ENCODE measurements around the gene AHRR.

AHRR gene

DNA sequence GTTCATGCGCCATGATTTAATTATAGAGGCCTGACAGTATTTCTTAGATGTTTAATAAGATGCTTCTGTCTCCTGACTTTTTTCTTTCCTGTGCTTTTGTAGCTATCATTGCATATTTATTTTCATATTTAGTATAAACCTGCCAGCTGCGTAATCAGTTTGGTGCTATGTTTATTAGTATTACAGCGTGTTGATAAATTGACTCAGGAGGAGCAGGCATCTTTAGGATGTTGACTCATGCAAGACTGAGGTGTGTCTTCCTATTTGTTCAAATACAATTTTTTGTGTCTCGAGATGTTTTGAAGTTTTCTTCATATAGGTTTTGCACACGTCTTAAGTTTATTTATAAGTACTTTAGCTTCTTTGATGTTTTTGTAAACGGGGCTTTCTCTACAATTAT is 85.5 kb downstream of the AHRR start:
- H4K91ac ChIP-seq (ENCODE audit: low read depth, low read length): no peak overlapping the region
- no peak overlapping the region for H3K4ac ChIP-seq (ENCODE audit: low read depth, low read length)
- no CpG with 5 or more reads among the region's 6 CpGs for WGBS (ENCODE audit: extremely low coverage, insufficient coverage, insufficient read length)
- no peak overlapping the region for H3K27ac ChIP-seq (ENCODE audit: low read depth, low read length)
- no peak overlapping the region for H4K12ac ChIP-seq (ENCODE audit: low read depth, low read length)
- no peak overlapping the region for H4K8ac ChIP-seq (ENCODE audit: low read depth, low read length)
- peaks cover 6% of the 10 kb centered on the region for H3K79me1 ChIP-seq (ENCODE audit: low read length)
- no peak overlapping the region for H3K4me2 ChIP-seq (ENCODE audit: low read length)
- H3K14ac ChIP-seq (ENCODE audit: low read length): no peak overlapping the region
- DNase-seq: no peak
- no peaks in the 10 kb centered on the region for H3K79me2 ChIP-seq (ENCODE audit: control insufficient read depth, insufficient read depth, low read length, poor library complexity)
- H2BK120ac ChIP-seq (ENCODE audit: insufficient read depth, low read length, poor library complexity): no peak overlapping the region
- H3K18ac ChIP-seq (ENCODE audit: low read length): no peak overlapping the region
- H2AFZ ChIP-seq (ENCODE audit: insufficient read depth, low read length, poor library complexity): no peak overlapping the region
- H2BK5ac ChIP-seq (ENCODE audit: low read depth, low read length, poor library complexity): no peak overlapping the region
- H3K27me3 ChIP-seq (ENCODE audit: insufficient read depth, low read length): no peaks in the 10 kb centered on the region
- H3K36me3 ChIP-seq (ENCODE audit: control insufficient read depth in 1 of 2, insufficient read depth in 2 of 2, low read length in 2 of 2): no peaks in the 10 kb centered on the region
- no peak overlapping the region for H3K23ac ChIP-seq (ENCODE audit: low read length)
- H2AK5ac ChIP-seq (ENCODE audit: low read length): no peak overlapping the region
- H3K4me1 ChIP-seq (ENCODE audit: control insufficient read depth in 1 of 2, insufficient read depth in 2 of 2, low read length in 2 of 2): peaks cover 3 to 10% of the 10 kb centered on the region in 2 experiments
- H3K9me3 ChIP-seq (ENCODE audit: insufficient read depth, low read depth, low read length): peaks cover 2% of the 10 kb centered on the region
- no peak overlapping the region for H3K9ac ChIP-seq (ENCODE audit: low read length)
- H3K4me3 ChIP-seq (ENCODE audit: low read depth, low read length): no peak overlapping the region
- no peak overlapping the region for H2BK12ac ChIP-seq (ENCODE audit: low read length)

DNA sequence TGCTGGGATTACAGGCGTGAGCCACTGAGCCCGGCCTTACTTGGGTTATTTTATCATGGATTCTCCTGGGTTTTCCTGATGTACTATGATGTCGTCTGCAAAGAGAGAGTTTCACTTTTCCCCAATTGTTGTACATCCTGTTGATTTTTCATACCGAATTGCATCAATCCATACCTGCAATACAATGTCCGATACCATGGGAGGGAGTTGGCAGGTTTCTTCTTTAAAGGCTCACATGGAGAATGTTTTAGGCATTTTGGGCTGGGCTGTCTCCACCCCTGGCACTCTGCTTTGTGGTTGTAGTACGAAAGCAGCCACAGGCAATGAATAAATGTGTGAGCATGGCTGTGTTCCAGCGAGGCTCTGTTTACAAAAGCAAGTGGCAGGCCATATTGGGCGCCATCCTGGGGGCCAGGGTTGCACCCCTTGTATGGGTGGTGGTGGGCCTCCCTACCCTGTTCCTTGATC is 86.3 kb downstream of the AHRR start:
- Histone ChIP-seq H3K18ac (ENCODE audit: low read length) (no peak overlapping the region), H3K4me3 (ENCODE audit: low read depth, low read length) (no peak overlapping the region), H3K4me2 (ENCODE audit: low read length) (no peak overlapping the region), H3K9ac (ENCODE audit: low read length) (no peak overlapping the region), H2AFZ (ENCODE audit: insufficient read depth, low read length, poor library complexity) (no peak overlapping the region), H3K36me3 (ENCODE audit: control insufficient read depth in 1 of 2, insufficient read depth in 2 of 2, low read length in 2 of 2) (no peaks in the 10 kb centered on the region), H3K9me3 (ENCODE audit: insufficient read depth, low read depth, low read length) (peaks cover 2% of the 10 kb centered on the region), H3K4me1 (ENCODE audit: control insufficient read depth in 1 of 2, insufficient read depth in 2 of 2, low read length in 2 of 2) (peaks cover 3 to 5% of the 10 kb centered on the region in 2 experiments), H3K27ac (ENCODE audit: low read depth, low read length) (no peak overlapping the region), H3K27me3 (ENCODE audit: insufficient read depth, low read length) (no peaks in the 10 kb centered on the region), H2AK5ac (ENCODE audit: low read length) (no peak overlapping the region), H4K8ac (ENCODE audit: low read depth, low read length) (no peak overlapping the region), H3K79me2 (ENCODE audit: control insufficient read depth, insufficient read depth, low read length, poor library complexity) (no peaks in the 10 kb centered on the region), H3K14ac (ENCODE audit: low read length) (no peak overlapping the region), H3K79me1 (ENCODE audit: low read length) (peaks cover 5% of the 10 kb centered on the region), H3K4ac (ENCODE audit: low read depth, low read length) (no peak overlapping the region), H4K91ac (ENCODE audit: low read depth, low read length) (no peak overlapping the region), H2BK5ac (ENCODE audit: low read depth, low read length, poor library complexity) (no peak overlapping the region), H2BK12ac (ENCODE audit: low read length) (no peak overlapping the region), H3K23ac (ENCODE audit: low read length) (no peak overlapping the region), H4K12ac (ENCODE audit: low read depth, low read length) (no peak overlapping the region), H2BK120ac (ENCODE audit: insufficient read depth, low read length, poor library complexity) (no peak overlapping the region)
- WGBS (ENCODE audit: extremely low coverage, insufficient coverage, insufficient read length): no CpG with 5 or more reads among the region's 8 CpGs
- DNase-seq: no peak

DNA sequence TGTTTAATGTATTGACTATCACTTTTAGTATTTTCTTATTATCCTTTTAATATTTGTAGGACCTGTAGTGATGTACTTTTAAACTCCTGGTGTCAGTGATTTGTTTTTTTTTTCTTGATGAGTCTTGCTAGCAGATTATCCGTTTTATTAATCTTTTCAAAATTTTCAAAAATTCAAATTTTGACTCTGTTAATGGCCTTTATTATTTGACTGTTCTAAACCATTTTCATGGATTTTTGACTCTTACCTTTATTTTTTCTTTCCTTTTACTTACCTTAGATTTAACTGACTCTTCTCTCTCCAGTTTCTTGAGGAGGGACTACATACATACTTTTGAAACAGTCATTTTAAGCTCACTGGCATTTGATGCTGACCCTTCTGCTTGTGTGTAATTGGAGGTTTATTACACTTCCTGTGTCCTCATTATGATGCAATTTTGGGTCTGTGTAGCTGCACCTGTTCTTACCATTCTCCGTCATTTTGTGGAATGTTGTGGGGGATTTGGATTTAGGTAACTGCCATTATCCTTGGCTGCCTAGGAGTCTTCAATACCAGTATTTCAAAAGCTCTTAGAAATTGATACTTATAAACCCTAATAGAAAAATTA is 89.5 kb downstream of the AHRR start:
- H2BK120ac ChIP-seq (ENCODE audit: insufficient read depth, low read length, poor library complexity): no peak overlapping the region
- H3K27me3 ChIP-seq (ENCODE audit: insufficient read depth, low read length): no peaks in the 10 kb centered on the region
- H3K23ac ChIP-seq (ENCODE audit: low read length): no peak overlapping the region
- no peak overlapping the region for H4K12ac ChIP-seq (ENCODE audit: low read depth, low read length)
- H2BK5ac ChIP-seq (ENCODE audit: low read depth, low read length, poor library complexity): no peak overlapping the region
- H3K27ac ChIP-seq (ENCODE audit: low read depth, low read length): no peak overlapping the region
- H3K4me1 ChIP-seq (ENCODE audit: control insufficient read depth in 1 of 2, insufficient read depth in 2 of 2, low read length in 2 of 2): peaks cover 16 to 18% of the 10 kb centered on the region in 2 experiments
- H3K14ac ChIP-seq (ENCODE audit: low read length): no peak overlapping the region
- no peaks in the 10 kb centered on the region for H3K79me2 ChIP-seq (ENCODE audit: control insufficient read depth, insufficient read depth, low read length, poor library complexity)
- H3K4me3 ChIP-seq (ENCODE audit: low read depth, low read length): no peak overlapping the region
- H2AFZ ChIP-seq (ENCODE audit: insufficient read depth, low read length, poor library complexity): no peak overlapping the region
- peaks cover 18% of the 10 kb centered on the region for H3K79me1 ChIP-seq (ENCODE audit: low read length)
- no peak overlapping the region for H3K9ac ChIP-seq (ENCODE audit: low read length)
- H2BK12ac ChIP-seq (ENCODE audit: low read length): no peak overlapping the region
- peaks cover 3% of the 10 kb centered on the region for H3K9me3 ChIP-seq (ENCODE audit: insufficient read depth, low read depth, low read length)
- no peaks in the 10 kb centered on the region for H3K36me3 ChIP-seq (ENCODE audit: control insufficient read depth in 1 of 2, insufficient read depth in 2 of 2, low read length in 2 of 2)
- no peak overlapping the region for H3K4ac ChIP-seq (ENCODE audit: low read depth, low read length)
- H3K18ac ChIP-seq (ENCODE audit: low read length): no peak overlapping the region
- DNase-seq: no peak
- no peak overlapping the region for H3K4me2 ChIP-seq (ENCODE audit: low read length)
- H4K91ac ChIP-seq (ENCODE audit: low read depth, low read length): no peak overlapping the region
- H4K8ac ChIP-seq (ENCODE audit: low read depth, low read length): no peak overlapping the region
- no peak overlapping the region for H2AK5ac ChIP-seq (ENCODE audit: low read length)
- WGBS (ENCODE audit: extremely low coverage, insufficient coverage, insufficient read length): no CpG with 5 or more reads among the region's 2 CpGs

DNA sequence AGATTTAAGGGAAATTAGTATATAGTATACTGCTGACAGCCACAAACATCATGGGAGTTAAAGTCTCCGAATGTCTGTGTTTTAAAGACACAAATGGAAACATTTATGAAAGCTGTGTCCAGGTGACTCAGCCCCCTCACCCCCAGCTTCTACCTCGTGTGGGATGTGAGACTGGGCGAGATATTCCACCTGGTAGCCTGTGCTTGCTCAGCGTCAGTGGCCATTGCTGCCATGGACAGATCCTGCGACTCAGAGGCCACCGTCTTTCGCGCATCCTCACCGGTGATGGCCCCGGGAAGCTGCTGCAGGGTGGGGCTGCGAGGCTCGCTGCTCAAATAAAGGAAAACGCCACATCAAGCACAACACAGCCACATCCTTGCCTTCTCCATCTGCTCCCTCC is 90.2 kb downstream of the AHRR start:
- Histone ChIP-seq H3K9me3 (ENCODE audit: insufficient read depth, low read depth, low read length) (peaks cover 3% of the 10 kb centered on the region), H3K18ac (ENCODE audit: low read length) (peak overlapping the region; percentile 21), H3K14ac (ENCODE audit: low read length) (no peak overlapping the region), H2BK120ac (ENCODE audit: insufficient read depth, low read length, poor library complexity) (peak overlapping the region; percentile 88), H4K12ac (ENCODE audit: low read depth, low read length) (peak overlapping the region; percentile 3), H3K27ac (ENCODE audit: low read depth, low read length) (no peak overlapping the region), H3K27me3 (ENCODE audit: insufficient read depth, low read length) (no peaks in the 10 kb centered on the region), H3K36me3 (ENCODE audit: control insufficient read depth in 1 of 2, insufficient read depth in 2 of 2, low read length in 2 of 2) (no peaks in the 10 kb centered on the region), H3K4ac (ENCODE audit: low read depth, low read length) (no peak overlapping the region), H3K4me1 (ENCODE audit: control insufficient read depth in 1 of 2, insufficient read depth in 2 of 2, low read length in 2 of 2) (peaks cover 18 to 20% of the 10 kb centered on the region in 2 experiments), H3K23ac (ENCODE audit: low read length) (no peak overlapping the region), H2AFZ (ENCODE audit: insufficient read depth, low read length, poor library complexity) (no peak overlapping the region), H4K8ac (ENCODE audit: low read depth, low read length) (no peak overlapping the region), H3K79me2 (ENCODE audit: control insufficient read depth, insufficient read depth, low read length, poor library complexity) (no peaks in the 10 kb centered on the region), H3K4me3 (ENCODE audit: low read depth, low read length) (peak overlapping the region; percentile 51), H3K4me2 (ENCODE audit: low read length) (no peak overlapping the region), H4K91ac (ENCODE audit: low read depth, low read length) (peak overlapping the region; percentile 42), H2BK5ac (ENCODE audit: low read depth, low read length, poor library complexity) (no peak overlapping the region), H3K79me1 (ENCODE audit: low read length) (peaks cover 20% of the 10 kb centered on the region), H2AK5ac (ENCODE audit: low read length) (peak overlapping the region; percentile 15), H2BK12ac (ENCODE audit: low read length) (peak overlapping the region; percentile 43), H3K9ac (ENCODE audit: low read length) (peak overlapping the region; percentile 25)
- WGBS (ENCODE audit: extremely low coverage, insufficient coverage, insufficient read length): no CpG with 5 or more reads among the region's 13 CpGs
- no peak for DNase-seq
